ENCODE data around the gene DGKH. TPM values are rescaled to one million over a fixed set of nuclear protein-coding genes. Genes with fewer than 3 reads are reported as not detected.

Gene DGKH
- total and polyA plus RNA-seq, 9 of the 15 experiments (the other 6 are each of a cell fraction or from before 2014, with no cell fraction given), result 0.38 to 4.4 (median 3.1) TPM

DNA sequence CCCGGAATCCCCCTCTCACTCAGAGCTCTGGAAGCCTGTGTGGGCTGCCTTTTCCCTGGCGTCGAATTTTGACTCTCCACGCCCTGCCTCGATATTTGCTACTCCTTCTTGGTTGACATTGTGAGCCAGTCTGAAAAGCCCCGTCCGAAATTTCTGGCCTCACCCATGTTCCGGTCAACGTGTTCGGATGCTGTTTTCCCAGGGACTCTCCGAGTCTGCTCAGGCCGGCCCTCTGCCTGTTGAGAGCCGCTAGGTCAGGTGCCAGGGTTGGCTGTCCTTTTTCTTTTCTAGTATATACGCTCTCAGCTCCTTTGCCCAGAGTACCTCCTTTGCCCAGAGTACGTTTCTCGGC lies 6.8 kb upstream of the DGKH start:
- peaks cover 21% of the 10 kb centered on the region for H3K79me2 ChIP-seq (ENCODE audit: control insufficient read depth, insufficient read depth, low read length)
- H4K20me1 ChIP-seq (replicated peaks; ENCODE audit: control insufficient read depth, insufficient read depth, low read length), result no peaks in the 10 kb centered on the region
- no peaks in the 10 kb centered on the region for H3K27me3 ChIP-seq (ENCODE audit: control insufficient read depth in 2 of 2, insufficient read depth in 2 of 2, low read length in 2 of 2)
- FAIRE-seq (no peak), ATAC-seq (peak; percentile 73), DNase-seq (ENCODE audit: extremely low read depth in 1 of 4, low spot score in 3 of 4) (peak; percentile 8 to 67 (median 30))
- 2% methylated on average over 14 of the region's 16 CpGs for WGBS (ENCODE audit: insufficient coverage, low coverage, missing lambda C conversion rate)
- peak overlapping the region; percentile 87 for H2AFZ ChIP-seq (ENCODE audit: low read depth, low read length)
- ChIA-PET CTCF (ENCODE audit: low intra/inter-chr PET ratio) (interaction anchor here (1.4 kb wide), 1 partner anchor 137 kb away, joined by 3 read pairs; no protein-coding TSS in a partner anchor), POLR2A (no interaction called here)
- peak overlapping the region; percentile 79 for H3K4me2 ChIP-seq (ENCODE audit: insufficient read depth, low read length)
- no peaks in the 10 kb centered on the region for H3K9me3 ChIP-seq (replicated peaks; ENCODE audit: control insufficient read depth, insufficient read depth, low read depth, low read length)
- H3K9me1 ChIP-seq (ENCODE audit: control insufficient read depth, insufficient read depth, low read length), result no peaks in the 10 kb centered on the region
- H3K27ac ChIP-seq (ENCODE audit: extremely low read depth, low read depth, low read length), result peak overlapping the region; percentile 74
- H3K4me3 ChIP-seq, result peak overlapping the region; percentile 51
- peak overlapping the region; percentile 71 to 95; a peak in 3 of 4 replicates for H3K9ac ChIP-seq (ENCODE audit: insufficient read depth in 1 of 2, low read depth in 2 of 2, low read length in 2 of 2)
- in situ Hi-C loops (cut with MboI) (no loop called here), intact Hi-C loops (cut with micrococcal nuclease) (loop anchor here (5.0 to 10.0 kb wide), 5 partner anchors 44 to 233 kb away; partner anchors contain the start of genes AKAP11 and VWA8)
- 0 out of 3 replicates have a peak, but pooled peaks cover 3% of the 10 kb centered on the region for H3K36me3 ChIP-seq (ENCODE audit: control insufficient read depth, insufficient read depth, low read length)
- no TSS peak for BruUV-seq (replicated peaks)
- peaks cover 10 to 13% of the 10 kb centered on the region in 2 experiments; a peak in 4 of 5 replicates for H3K4me1 ChIP-seq (replicated peaks in 1 of 2; ENCODE audit: control insufficient read depth in 2 of 2, insufficient read depth in 2 of 2, low read length in 2 of 2)
- no peak for TF ChIP-seq POLR3A (IDR thresholded peaks at IDR 0.05; ENCODE audit: borderline replicate concordance, extremely low read depth, insufficient read depth, insufficient read length)
- TF ChIP-seq, protein P1, sequence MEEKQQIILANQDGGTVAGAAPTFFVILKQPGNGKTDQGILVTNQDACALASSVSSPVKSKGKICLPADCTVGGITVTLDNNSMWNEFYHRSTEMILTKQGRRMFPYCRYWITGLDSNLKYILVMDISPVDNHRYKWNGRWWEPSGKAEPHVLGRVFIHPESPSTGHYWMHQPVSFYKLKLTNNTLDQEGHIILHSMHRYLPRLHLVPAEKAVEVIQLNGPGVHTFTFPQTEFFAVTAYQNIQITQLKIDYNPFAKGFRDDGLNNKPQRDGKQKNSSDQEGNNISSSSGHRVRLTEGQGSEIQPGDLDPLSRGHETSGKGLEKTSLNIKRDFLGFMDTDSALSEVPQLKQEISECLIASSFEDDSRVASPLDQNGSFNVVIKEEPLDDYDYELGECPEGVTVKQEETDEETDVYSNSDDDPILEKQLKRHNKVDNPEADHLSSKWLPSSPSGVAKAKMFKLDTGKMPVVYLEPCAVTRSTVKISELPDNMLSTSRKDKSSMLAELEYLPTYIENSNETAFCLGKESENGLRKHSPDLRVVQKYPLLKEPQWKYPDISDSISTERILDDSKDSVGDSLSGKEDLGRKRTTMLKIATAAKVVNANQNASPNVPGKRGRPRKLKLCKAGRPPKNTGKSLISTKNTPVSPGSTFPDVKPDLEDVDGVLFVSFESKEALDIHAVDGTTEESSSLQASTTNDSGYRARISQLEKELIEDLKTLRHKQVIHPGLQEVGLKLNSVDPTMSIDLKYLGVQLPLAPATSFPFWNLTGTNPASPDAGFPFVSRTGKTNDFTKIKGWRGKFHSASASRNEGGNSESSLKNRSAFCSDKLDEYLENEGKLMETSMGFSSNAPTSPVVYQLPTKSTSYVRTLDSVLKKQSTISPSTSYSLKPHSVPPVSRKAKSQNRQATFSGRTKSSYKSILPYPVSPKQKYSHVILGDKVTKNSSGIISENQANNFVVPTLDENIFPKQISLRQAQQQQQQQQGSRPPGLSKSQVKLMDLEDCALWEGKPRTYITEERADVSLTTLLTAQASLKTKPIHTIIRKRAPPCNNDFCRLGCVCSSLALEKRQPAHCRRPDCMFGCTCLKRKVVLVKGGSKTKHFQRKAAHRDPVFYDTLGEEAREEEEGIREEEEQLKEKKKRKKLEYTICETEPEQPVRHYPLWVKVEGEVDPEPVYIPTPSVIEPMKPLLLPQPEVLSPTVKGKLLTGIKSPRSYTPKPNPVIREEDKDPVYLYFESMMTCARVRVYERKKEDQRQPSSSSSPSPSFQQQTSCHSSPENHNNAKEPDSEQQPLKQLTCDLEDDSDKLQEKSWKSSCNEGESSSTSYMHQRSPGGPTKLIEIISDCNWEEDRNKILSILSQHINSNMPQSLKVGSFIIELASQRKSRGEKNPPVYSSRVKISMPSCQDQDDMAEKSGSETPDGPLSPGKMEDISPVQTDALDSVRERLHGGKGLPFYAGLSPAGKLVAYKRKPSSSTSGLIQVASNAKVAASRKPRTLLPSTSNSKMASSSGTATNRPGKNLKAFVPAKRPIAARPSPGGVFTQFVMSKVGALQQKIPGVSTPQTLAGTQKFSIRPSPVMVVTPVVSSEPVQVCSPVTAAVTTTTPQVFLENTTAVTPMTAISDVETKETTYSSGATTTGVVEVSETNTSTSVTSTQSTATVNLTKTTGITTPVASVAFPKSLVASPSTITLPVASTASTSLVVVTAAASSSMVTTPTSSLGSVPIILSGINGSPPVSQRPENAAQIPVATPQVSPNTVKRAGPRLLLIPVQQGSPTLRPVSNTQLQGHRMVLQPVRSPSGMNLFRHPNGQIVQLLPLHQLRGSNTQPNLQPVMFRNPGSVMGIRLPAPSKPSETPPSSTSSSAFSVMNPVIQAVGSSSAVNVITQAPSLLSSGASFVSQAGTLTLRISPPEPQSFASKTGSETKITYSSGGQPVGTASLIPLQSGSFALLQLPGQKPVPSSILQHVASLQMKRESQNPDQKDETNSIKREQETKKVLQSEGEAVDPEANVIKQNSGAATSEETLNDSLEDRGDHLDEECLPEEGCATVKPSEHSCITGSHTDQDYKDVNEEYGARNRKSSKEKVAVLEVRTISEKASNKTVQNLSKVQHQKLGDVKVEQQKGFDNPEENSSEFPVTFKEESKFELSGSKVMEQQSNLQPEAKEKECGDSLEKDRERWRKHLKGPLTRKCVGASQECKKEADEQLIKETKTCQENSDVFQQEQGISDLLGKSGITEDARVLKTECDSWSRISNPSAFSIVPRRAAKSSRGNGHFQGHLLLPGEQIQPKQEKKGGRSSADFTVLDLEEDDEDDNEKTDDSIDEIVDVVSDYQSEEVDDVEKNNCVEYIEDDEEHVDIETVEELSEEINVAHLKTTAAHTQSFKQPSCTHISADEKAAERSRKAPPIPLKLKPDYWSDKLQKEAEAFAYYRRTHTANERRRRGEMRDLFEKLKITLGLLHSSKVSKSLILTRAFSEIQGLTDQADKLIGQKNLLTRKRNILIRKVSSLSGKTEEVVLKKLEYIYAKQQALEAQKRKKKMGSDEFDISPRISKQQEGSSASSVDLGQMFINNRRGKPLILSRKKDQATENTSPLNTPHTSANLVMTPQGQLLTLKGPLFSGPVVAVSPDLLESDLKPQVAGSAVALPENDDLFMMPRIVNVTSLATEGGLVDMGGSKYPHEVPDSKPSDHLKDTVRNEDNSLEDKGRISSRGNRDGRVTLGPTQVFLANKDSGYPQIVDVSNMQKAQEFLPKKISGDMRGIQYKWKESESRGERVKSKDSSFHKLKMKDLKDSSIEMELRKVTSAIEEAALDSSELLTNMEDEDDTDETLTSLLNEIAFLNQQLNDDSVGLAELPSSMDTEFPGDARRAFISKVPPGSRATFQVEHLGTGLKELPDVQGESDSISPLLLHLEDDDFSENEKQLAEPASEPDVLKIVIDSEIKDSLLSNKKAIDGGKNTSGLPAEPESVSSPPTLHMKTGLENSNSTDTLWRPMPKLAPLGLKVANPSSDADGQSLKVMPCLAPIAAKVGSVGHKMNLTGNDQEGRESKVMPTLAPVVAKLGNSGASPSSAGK (IDR thresholded peaks at IDR 0.05), result peak; percentile 76
- no peak for TF ChIP-seq ZZZ3 (IDR thresholded peaks at IDR 0.05)
- TF ChIP-seq, protein P2, sequence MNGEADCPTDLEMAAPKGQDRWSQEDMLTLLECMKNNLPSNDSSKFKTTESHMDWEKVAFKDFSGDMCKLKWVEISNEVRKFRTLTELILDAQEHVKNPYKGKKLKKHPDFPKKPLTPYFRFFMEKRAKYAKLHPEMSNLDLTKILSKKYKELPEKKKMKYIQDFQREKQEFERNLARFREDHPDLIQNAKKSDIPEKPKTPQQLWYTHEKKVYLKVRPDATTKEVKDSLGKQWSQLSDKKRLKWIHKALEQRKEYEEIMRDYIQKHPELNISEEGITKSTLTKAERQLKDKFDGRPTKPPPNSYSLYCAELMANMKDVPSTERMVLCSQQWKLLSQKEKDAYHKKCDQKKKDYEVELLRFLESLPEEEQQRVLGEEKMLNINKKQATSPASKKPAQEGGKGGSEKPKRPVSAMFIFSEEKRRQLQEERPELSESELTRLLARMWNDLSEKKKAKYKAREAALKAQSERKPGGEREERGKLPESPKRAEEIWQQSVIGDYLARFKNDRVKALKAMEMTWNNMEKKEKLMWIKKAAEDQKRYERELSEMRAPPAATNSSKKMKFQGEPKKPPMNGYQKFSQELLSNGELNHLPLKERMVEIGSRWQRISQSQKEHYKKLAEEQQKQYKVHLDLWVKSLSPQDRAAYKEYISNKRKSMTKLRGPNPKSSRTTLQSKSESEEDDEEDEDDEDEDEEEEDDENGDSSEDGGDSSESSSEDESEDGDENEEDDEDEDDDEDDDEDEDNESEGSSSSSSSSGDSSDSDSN (IDR thresholded peaks at IDR 0.05; ENCODE audit: borderline replicate concordance in 1 of 2, low read depth in 2 of 2, low read length in 2 of 2), result 0 out of 4 replicates have a peak, but pooled peaks of 1 of the 2 experiments have one; percentile 50

Data from K562 (cell line).